ENCODE measurements around the gene ERI3. TPM values are rescaled to one million over a fixed set of nuclear protein-coding genes. Genes with fewer than 3 reads are reported as not detected.
A peak's percentile ranks its signal among the peaks of the same experiment; 100 is the strongest.

Gene ERI3
- polyA plus RNA-seq, 1 donor from 2014 or later: 92.5 TPM

DNA sequence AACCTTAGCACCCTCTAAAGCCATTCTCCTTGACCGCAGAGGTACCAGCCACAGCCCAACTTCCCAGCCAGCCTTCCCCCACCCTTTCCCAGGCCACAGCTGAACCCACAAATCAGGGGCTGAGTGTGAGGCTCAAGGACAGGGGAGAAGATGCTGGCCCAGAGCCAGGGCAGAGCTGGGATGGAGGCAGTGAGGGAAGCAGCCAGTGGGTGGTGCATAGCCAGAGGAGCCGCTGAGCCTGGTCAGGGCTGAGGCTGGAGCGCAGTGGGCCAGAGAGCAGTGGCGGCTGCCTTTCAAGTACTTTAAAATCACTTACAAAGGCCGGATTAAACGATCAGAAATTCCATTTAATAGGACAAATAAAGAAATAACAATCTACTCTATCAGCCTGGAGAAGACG, 105.5 kb downstream of the ERI3 start:
- no peaks in the 10 kb centered on the region for H4K20me1 ChIP-seq (ENCODE audit: insufficient read depth)
- H3K27me3 ChIP-seq (ENCODE audit: insufficient read depth, low read depth, low read length): no peaks in the 10 kb centered on the region
- peak overlapping the region; percentile 12 for H3K9ac ChIP-seq (ENCODE audit: low read length)

DNA sequence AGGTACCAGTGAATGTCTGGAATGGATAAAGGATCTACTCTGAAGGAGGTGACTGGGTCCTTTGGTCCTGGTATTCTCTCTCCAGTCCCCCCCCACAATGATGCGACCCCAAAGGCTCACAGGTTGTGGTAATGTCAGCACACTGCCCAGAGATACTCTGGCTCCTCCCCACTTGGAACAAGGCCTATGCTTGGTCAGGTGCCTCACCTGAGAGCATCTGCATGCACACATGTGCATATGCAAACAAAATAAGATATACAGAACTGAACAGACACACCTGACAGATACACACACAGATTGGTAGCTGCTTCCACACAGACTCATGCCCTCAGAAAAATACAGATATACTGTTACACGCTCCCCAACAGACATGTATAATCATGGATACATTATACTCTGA, 108.3 kb downstream of the ERI3 start:
- no peaks in the 10 kb centered on the region for H4K20me1 ChIP-seq (ENCODE audit: insufficient read depth)
- H3K4me2 ChIP-seq (ENCODE audit: low read length): no peak overlapping the region
- TF ChIP-seq SMC3 (conservative IDR thresholded peaks at IDR 0.05; ENCODE audit: poor library complexity) (no peak), TAF1 (IDR thresholded peaks at IDR 0.05; ENCODE audit: low read depth) (no peak), RAD21 (conservative IDR thresholded peaks at IDR 0.05) (no peak), MXI1 (conservative IDR thresholded peaks at IDR 0.05; ENCODE audit: poor library complexity, severe bottlenecking) (no peak), POLR2AphosphoS5 (IDR thresholded peaks at IDR 0.05) (no peak), EP300 (conservative IDR thresholded peaks at IDR 0.05; ENCODE audit: poor library complexity, severe bottlenecking) (no peak), EZH2 (IDR thresholded peaks at IDR 0.05; ENCODE audit: borderline replicate concordance, insufficient read depth, low read length, poor library complexity, severe bottlenecking) (no peak)
- TF ChIP-seq, protein P1, sequence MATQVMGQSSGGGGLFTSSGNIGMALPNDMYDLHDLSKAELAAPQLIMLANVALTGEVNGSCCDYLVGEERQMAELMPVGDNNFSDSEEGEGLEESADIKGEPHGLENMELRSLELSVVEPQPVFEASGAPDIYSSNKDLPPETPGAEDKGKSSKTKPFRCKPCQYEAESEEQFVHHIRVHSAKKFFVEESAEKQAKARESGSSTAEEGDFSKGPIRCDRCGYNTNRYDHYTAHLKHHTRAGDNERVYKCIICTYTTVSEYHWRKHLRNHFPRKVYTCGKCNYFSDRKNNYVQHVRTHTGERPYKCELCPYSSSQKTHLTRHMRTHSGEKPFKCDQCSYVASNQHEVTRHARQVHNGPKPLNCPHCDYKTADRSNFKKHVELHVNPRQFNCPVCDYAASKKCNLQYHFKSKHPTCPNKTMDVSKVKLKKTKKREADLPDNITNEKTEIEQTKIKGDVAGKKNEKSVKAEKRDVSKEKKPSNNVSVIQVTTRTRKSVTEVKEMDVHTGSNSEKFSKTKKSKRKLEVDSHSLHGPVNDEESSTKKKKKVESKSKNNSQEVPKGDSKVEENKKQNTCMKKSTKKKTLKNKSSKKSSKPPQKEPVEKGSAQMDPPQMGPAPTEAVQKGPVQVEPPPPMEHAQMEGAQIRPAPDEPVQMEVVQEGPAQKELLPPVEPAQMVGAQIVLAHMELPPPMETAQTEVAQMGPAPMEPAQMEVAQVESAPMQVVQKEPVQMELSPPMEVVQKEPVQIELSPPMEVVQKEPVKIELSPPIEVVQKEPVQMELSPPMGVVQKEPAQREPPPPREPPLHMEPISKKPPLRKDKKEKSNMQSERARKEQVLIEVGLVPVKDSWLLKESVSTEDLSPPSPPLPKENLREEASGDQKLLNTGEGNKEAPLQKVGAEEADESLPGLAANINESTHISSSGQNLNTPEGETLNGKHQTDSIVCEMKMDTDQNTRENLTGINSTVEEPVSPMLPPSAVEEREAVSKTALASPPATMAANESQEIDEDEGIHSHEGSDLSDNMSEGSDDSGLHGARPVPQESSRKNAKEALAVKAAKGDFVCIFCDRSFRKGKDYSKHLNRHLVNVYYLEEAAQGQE (IDR thresholded peaks at IDR 0.05; ENCODE audit: borderline replicate concordance): no peak
- TF ChIP-seq, protein P2, sequence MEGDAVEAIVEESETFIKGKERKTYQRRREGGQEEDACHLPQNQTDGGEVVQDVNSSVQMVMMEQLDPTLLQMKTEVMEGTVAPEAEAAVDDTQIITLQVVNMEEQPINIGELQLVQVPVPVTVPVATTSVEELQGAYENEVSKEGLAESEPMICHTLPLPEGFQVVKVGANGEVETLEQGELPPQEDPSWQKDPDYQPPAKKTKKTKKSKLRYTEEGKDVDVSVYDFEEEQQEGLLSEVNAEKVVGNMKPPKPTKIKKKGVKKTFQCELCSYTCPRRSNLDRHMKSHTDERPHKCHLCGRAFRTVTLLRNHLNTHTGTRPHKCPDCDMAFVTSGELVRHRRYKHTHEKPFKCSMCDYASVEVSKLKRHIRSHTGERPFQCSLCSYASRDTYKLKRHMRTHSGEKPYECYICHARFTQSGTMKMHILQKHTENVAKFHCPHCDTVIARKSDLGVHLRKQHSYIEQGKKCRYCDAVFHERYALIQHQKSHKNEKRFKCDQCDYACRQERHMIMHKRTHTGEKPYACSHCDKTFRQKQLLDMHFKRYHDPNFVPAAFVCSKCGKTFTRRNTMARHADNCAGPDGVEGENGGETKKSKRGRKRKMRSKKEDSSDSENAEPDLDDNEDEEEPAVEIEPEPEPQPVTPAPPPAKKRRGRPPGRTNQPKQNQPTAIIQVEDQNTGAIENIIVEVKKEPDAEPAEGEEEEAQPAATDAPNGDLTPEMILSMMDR (IDR thresholded peaks at IDR 0.05; ENCODE audit: poor library complexity, severe bottlenecking): no peak
- no peak overlapping the region for H3K4me3 ChIP-seq (ENCODE audit: low read length)
- no peaks in the 10 kb centered on the region for H3K9me2 ChIP-seq (ENCODE audit: insufficient read depth, low read length)
- no peak overlapping the region for H3K9ac ChIP-seq (ENCODE audit: low read length)
- H2AFZ ChIP-seq (ENCODE audit: low read depth, low read length): no peak overlapping the region
- no peaks in the 10 kb centered on the region for H3K79me2 ChIP-seq (replicated peaks; ENCODE audit: insufficient read depth, low read length)
- no peaks in the 10 kb centered on the region for H3K9me3 ChIP-seq (ENCODE audit: low read length)
- H3K27ac ChIP-seq (ENCODE audit: low read length): no peak overlapping the region
- H3K36me3 ChIP-seq (ENCODE audit: insufficient read depth, low read length): no peaks in the 10 kb centered on the region
- no peaks in the 10 kb centered on the region for H3K27me3 ChIP-seq (ENCODE audit: insufficient read depth, low read depth, low read length)
- H3F3A ChIP-seq (ENCODE audit: insufficient read depth, low read length, poor library complexity, severe bottlenecking): peaks cover 3% of the 10 kb centered on the region

More for the DNA sequence above, 105.5 kb downstream of the ERI3 start:
- TF ChIP-seq TAF1 (IDR thresholded peaks at IDR 0.05; ENCODE audit: low read depth): no peak
- TF ChIP-seq SMC3 (conservative IDR thresholded peaks at IDR 0.05; ENCODE audit: poor library complexity): no peak
- TF ChIP-seq RAD21 (conservative IDR thresholded peaks at IDR 0.05): peak; percentile 12
- Histone ChIP-seq H3K36me3 (ENCODE audit: insufficient read depth, low read length) (no peaks in the 10 kb centered on the region), H3K4me2 (ENCODE audit: low read length) (no peak overlapping the region), H3F3A (ENCODE audit: insufficient read depth, low read length, poor library complexity, severe bottlenecking) (no peaks in the 10 kb centered on the region), H3K9me3 (ENCODE audit: low read length) (no peaks in the 10 kb centered on the region), H2AFZ (ENCODE audit: low read depth, low read length) (no peak overlapping the region), H3K27ac (ENCODE audit: low read length) (no peak overlapping the region), H3K9me2 (ENCODE audit: insufficient read depth, low read length) (no peaks in the 10 kb centered on the region), H3K4me3 (ENCODE audit: low read length) (no peak overlapping the region), H3K79me2 (replicated peaks; ENCODE audit: insufficient read depth, low read length) (no peaks in the 10 kb centered on the region)

DNA sequence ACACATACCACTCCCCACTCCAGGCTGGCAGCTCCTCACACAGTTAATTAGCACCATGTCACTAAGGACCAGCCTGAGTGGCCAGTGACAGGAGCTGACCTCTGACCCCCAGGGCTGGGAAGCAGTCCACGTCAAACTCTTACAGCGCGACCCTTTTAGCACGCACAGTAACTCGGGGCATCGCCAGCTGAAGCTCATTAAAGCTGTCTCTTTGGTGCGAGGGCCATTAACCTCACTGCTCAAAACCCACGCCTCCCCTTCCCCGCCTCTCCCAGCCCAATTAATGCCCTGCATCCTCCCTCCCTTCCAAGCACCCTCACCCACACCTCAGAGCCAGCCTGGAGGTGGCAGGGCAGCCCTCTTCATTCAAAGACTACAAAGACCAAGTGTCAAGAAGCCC, 110.1 kb downstream of the ERI3 start:
- H3K36me3 ChIP-seq (ENCODE audit: insufficient read depth, low read length): no peaks in the 10 kb centered on the region

More for the DNA sequence above, 110.1 kb downstream of the ERI3 start:
- Histone ChIP-seq H3K79me2 (replicated peaks; ENCODE audit: insufficient read depth, low read length) (no peaks in the 10 kb centered on the region), H3K9me3 (ENCODE audit: low read length) (no peaks in the 10 kb centered on the region), H4K20me1 (ENCODE audit: insufficient read depth) (no peaks in the 10 kb centered on the region), H3K9ac (ENCODE audit: low read length) (no peak overlapping the region), H3K4me3 (ENCODE audit: low read length) (no peak overlapping the region), H3K27ac (ENCODE audit: low read length) (no peak overlapping the region), H2AFZ (ENCODE audit: low read depth, low read length) (no peak overlapping the region), H3F3A (ENCODE audit: insufficient read depth, low read length, poor library complexity, severe bottlenecking) (peaks cover 3% of the 10 kb centered on the region), H3K9me2 (ENCODE audit: insufficient read depth, low read length) (no peaks in the 10 kb centered on the region), H3K4me2 (ENCODE audit: low read length) (no peak overlapping the region), H3K27me3 (ENCODE audit: insufficient read depth, low read depth, low read length) (no peaks in the 10 kb centered on the region)
- TF ChIP-seq, protein P2 (IDR thresholded peaks at IDR 0.05; ENCODE audit: poor library complexity, severe bottlenecking): no peak
